ENCODE measurements around the gene SEC63. TPM values are rescaled to one million over a fixed set of nuclear protein-coding genes. Genes with fewer than 3 reads are reported as not detected.

Gene SEC63
- total RNA-seq, 1 experiment from 2014 or later: 101 TPM

GRCh38 chr6:107943626-107944439 lies 14.2 kb downstream of the SEC63 start:
- Histone ChIP-seq H4K20me1 (ENCODE audit: insufficient read depth) (peaks cover 91% of the 10 kb centered on the region), H3K4me3 (no peak overlapping the region), H3K79me2 (ENCODE audit: low read depth) (peaks cover 92% of the 10 kb centered on the region), H3K4me1 (replicated peaks; ENCODE audit: insufficient read depth) (no peaks in the 10 kb centered on the region), H2AFZ (no peak overlapping the region), H3K27me3 (ENCODE audit: insufficient read depth, low read depth) (no peaks in the 10 kb centered on the region), H3K9me2 (ENCODE audit: insufficient read depth) (no peaks in the 10 kb centered on the region), H3K36me3 (ENCODE audit: low read depth) (0 out of 2 replicates have a peak, but pooled peaks cover 6% of the 10 kb centered on the region), H3K4me2 (no peak overlapping the region), H3K9me3 (ENCODE audit: insufficient read depth, low read depth) (no peaks in the 10 kb centered on the region), H3K27ac (no peak overlapping the region), H3F3A (ENCODE audit: insufficient read depth, low read depth) (no peaks in the 10 kb centered on the region)
- ChIA-PET POLR2A (ENCODE audit: unreplicated experiment) (no interaction called here), CTCF (no interaction called here)
- TF ChIP-seq EZH2 (IDR thresholded peaks at IDR 0.05; ENCODE audit: low read depth): no peak
- TF ChIP-seq CTCF (conservative IDR thresholded peaks at IDR 0.05): no peak
- no TSS peak for BruUV-seq (replicated peaks)
- no peak for DNase-seq
- intact Hi-C loops (cut with micrococcal nuclease; ENCODE audit: unreplicated experiment): no loop called here

GRCh38 chr6:107942142-107942541 lies 15.9 kb downstream of the SEC63 start:
- H3F3A ChIP-seq (ENCODE audit: insufficient read depth, low read depth): peaks cover 4% of the 10 kb centered on the region; the same call in 1 of the 2 replicates
- H2AFZ ChIP-seq: no peak overlapping the region
- H3K36me3 ChIP-seq (ENCODE audit: low read depth): 0 out of 2 replicates have a peak, but pooled peaks cover 4% of the 10 kb centered on the region
- ChIA-PET POLR2A (ENCODE audit: unreplicated experiment) (no interaction called here), CTCF (no interaction called here)
- no peak overlapping the region for H3K27ac ChIP-seq
- no peaks in the 10 kb centered on the region for H3K9me2 ChIP-seq (ENCODE audit: insufficient read depth)
- peaks cover 90% of the 10 kb centered on the region for H4K20me1 ChIP-seq (ENCODE audit: insufficient read depth)
- peaks cover 92% of the 10 kb centered on the region for H3K79me2 ChIP-seq (ENCODE audit: low read depth)
- no peak overlapping the region for H3K4me2 ChIP-seq
- H3K4me3 ChIP-seq: no peak overlapping the region
- no peaks in the 10 kb centered on the region for H3K27me3 ChIP-seq (ENCODE audit: insufficient read depth, low read depth)
- BruUV-seq (replicated peaks): no TSS peak
- no peaks in the 10 kb centered on the region for H3K4me1 ChIP-seq (replicated peaks; ENCODE audit: insufficient read depth)
- intact Hi-C loops (cut with micrococcal nuclease; ENCODE audit: unreplicated experiment): no loop called here
- TF ChIP-seq CTCF (conservative IDR thresholded peaks at IDR 0.05) (no peak), EZH2 (IDR thresholded peaks at IDR 0.05; ENCODE audit: low read depth) (no peak)
- DNase-seq: no peak
- no peaks in the 10 kb centered on the region for H3K9me3 ChIP-seq (ENCODE audit: insufficient read depth, low read depth)

- intact Hi-C loops (cut with micrococcal nuclease; ENCODE audit: unreplicated experiment): no loop called here
- 0 out of 2 replicates have a peak, but pooled peaks cover 4% of the 10 kb centered on the region for H3K36me3 ChIP-seq (ENCODE audit: low read depth)
- H3K27ac ChIP-seq: no peak overlapping the region
- BruUV-seq (replicated peaks): no TSS peak
- no peaks in the 10 kb centered on the region for H3K4me1 ChIP-seq (replicated peaks; ENCODE audit: insufficient read depth)
- no peak overlapping the region for H3K4me2 ChIP-seq
- H3K4me3 ChIP-seq: no peak overlapping the region
- peaks cover 90% of the 10 kb centered on the region for H4K20me1 ChIP-seq (ENCODE audit: insufficient read depth)
- no peaks in the 10 kb centered on the region for H3K9me3 ChIP-seq (ENCODE audit: insufficient read depth, low read depth)
- ChIA-PET POLR2A (ENCODE audit: unreplicated experiment) (no interaction called here), CTCF (no interaction called here)
- H3K79me2 ChIP-seq (ENCODE audit: low read depth): peaks cover 92% of the 10 kb centered on the region
- TF ChIP-seq CTCF (conservative IDR thresholded peaks at IDR 0.05) (no peak), EZH2 (IDR thresholded peaks at IDR 0.05; ENCODE audit: low read depth) (no peak)
- no peaks in the 10 kb centered on the region for H3K9me2 ChIP-seq (ENCODE audit: insufficient read depth)
- peaks cover 5% of the 10 kb centered on the region for H3F3A ChIP-seq (ENCODE audit: insufficient read depth, low read depth)
- no peak overlapping the region for H2AFZ ChIP-seq
- DNase-seq: no peak
- H3K27me3 ChIP-seq (ENCODE audit: insufficient read depth, low read depth): no peaks in the 10 kb centered on the region
Measured at GRCh38 chr6:107941627-107942026, 16.4 kb downstream of the SEC63 start.

All from PC-9 (cell line).